Measurements from ENCODE around the gene THEM5.

The THEM5 gene

GRCh38 chr1:151819227-151819835 is 34.2 kb downstream of the THEM5 start (continued):
- TF ChIP-seq TSHZ2 (CRISPR knock-in tag; IDR thresholded peaks at IDR 0.05) = no peak
- no peak for TF ChIP-seq ZFP3 (CRISPR knock-in tag; IDR thresholded peaks at IDR 0.05)

- ATAC-seq = no peak
- TF ChIP-seq POU6F1 (CRISPR knock-in tag; IDR thresholded peaks at IDR 0.05; ENCODE audit: borderline replicate concordance, low read depth) (no peak), GLIS3 (CRISPR knock-in tag; IDR thresholded peaks at IDR 0.05) (no peak), PATZ1 (CRISPR knock-in tag; IDR thresholded peaks at IDR 0.05; ENCODE audit: borderline replicate concordance) (no peak), PPARA (CRISPR knock-in tag; IDR thresholded peaks at IDR 0.05; ENCODE audit: borderline replicate concordance) (no peak), ZNF8 (CRISPR knock-in tag; IDR thresholded peaks at IDR 0.05) (no peak), ISL1 (CRISPR knock-in tag; IDR thresholded peaks at IDR 0.05) (no peak), TCF4 (CRISPR knock-in tag; IDR thresholded peaks at IDR 0.05; ENCODE audit: borderline replicate concordance) (no peak), ZNF70 (CRISPR knock-in tag; IDR thresholded peaks at IDR 0.05) (no peak), CSRNP3 (CRISPR knock-in tag; IDR thresholded peaks at IDR 0.05) (no peak), CREB5 (CRISPR knock-in tag; IDR thresholded peaks at IDR 0.05; ENCODE audit: low read depth) (no peak), OSR1 (CRISPR knock-in tag; IDR thresholded peaks at IDR 0.05) (no peak), BACH2 (CRISPR knock-in tag; IDR thresholded peaks at IDR 0.05; ENCODE audit: borderline replicate concordance) (no peak)
Measured at GRCh38 chr1:151817353-151817730, 36.2 kb downstream of the THEM5 start.

- ATAC-seq = no peak
Measured at GRCh38 chr1:151816548-151817352, 36.8 kb downstream of the THEM5 start.

GRCh38 chr1:151815716-151816327 is 37.7 kb downstream of the THEM5 start:
- no peak for ATAC-seq
- TF ChIP-seq ZNF8 (CRISPR knock-in tag; IDR thresholded peaks at IDR 0.05) = no peak

More at GRCh38 chr1:151816548-151817352, 36.8 kb downstream of the THEM5 start:
- no peak for TF ChIP-seq ZNF8 (CRISPR knock-in tag; IDR thresholded peaks at IDR 0.05)
